ENCODE data around the gene ARF5. TPM values are rescaled to one million over a fixed set of nuclear protein-coding genes. Genes with fewer than 3 reads are reported as not detected.

Gene ARF5
- polyA plus RNA-seq, 5 donors = 178 to 266 (median 194) TPM

DNA sequence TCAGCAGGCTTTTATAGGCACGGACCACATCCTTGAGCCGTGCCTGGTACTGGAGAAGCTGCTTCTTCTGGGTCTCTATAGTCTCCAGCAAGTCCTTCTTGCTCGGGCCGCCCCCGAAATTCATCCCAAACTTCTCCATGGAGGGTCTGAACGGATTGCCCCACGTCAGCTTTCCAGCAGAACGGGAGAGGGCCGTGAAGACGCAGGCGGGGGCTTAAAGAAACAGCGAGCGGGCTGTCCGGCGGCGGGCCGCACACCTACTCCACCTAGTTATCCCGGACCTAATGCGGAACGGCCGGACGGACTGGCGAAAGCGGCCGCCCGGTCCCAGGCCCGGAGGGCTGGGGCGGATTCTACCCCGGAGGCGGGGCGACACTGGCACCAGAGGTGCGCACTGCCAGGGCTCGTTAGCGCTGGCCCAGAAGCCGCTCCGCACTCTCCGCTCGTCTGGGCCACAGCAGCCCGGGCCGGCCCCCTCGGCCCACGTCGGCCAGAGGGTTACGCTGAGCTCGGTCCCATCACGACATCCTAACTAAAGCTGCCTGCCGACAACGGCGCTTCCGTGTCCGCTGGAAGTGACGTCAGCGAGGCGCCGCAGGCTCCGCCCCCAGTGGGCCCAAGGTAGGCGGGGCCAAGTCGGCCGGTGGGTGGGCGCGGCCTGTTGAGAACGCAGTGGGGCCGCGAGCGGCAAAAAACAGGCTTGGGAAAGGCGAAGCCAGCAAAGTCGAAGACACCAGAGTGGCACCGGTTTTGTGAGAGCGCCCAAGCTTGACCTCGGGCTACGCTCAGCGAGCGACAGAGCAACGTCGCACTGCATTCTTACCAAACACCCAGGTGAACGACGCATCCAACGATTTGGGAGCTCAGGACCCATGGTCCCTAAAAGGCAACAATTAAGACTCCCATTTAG, 2.9 kb upstream of the ARF5 start, which contains the start of gene GCC1:
Gene GCC1, minus strand, starts transcription at position 553 of the 910 bp plus-strand sequence. Its CDS starts 414 bp downstream, at position 139.
- DNase-seq = peak; percentile 90 to 92

- no peak for DNase-seq
Measured at GRCh38 chr7:127586346-127586745, 1.9 kb upstream of the ARF5 start.

- DNase-seq = no peak
Measured at GRCh38 chr7:127587663-127588018, 570 bp upstream of the ARF5 start.

- peak; percentile 47 to 51 for DNase-seq
Measured at GRCh38 chr7:127588697-127589482, 679 bp downstream of the ARF5 start.

GRCh38 chr7:127589896-127590295, 1.7 kb downstream of the ARF5 start:
- no peak for DNase-seq

GRCh38 chr7:127591189-127591588, 3.0 kb downstream of the ARF5 start:
- no peak for DNase-seq

DNA sequence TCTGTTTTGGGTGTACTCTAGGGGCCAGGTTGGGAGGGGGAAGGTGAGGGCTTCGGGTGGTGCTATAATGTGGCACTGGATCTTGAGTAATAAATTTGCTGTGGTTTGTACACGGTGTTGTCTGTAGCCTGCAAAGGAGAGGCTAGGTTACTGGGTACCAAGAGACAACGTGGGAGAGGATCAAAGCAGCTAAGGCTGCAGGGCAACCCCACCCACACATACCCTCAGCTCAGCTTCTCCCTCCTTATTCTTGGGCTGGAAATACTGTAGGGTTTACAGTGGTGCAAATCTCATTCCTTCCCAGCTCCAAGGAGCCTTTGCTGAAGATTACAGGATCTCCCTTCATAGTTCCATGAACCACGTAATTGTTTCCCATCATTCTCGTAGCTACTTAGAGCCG, 3.4 kb downstream of the ARF5 start:
- no peak for DNase-seq

DNA sequence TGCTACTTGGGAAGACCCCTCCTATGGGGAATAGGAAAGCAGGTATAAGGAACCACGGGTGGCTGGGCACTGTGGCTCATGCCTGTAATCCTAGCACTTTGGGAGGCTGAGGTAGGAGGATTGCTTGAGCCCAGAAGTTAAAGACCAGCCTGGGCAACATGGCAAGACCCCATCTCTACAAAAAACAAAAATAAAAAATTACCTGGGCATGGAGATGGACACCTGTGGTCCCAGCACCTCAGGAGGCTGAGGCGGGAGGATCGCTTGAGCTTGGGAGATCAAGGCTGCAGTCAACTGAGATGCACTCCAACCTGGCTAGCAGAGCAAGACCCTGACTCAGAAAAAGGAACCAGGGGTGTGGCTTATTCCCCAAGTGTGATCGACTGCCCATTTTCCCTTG, 4.3 kb downstream of the ARF5 start:
- DNase-seq = no peak

- DNase-seq = no peak
Measured at GRCh38 chr7:127594490-127594889, 6.3 kb downstream of the ARF5 start.

DNA sequence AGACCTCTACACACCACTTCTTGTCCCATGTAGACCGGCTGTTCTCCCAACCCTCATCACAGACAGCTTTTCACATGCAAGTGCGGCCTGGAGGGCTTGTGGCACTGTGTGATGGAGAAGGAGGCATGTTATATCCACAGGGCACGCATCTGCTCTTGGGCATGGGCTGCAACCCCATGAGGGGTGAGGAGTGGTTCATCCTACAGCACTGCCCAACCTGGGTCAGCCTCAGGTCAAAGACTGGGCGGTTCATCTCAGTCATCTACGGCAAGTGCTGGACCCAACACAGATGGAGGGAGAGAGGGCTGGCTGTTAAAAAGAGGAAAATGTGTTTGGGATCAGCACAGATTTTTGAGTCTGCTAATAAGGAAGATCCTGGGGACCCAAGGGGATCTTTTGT, 7.5 kb downstream of the ARF5 start:
- DNase-seq = no peak

DNA sequence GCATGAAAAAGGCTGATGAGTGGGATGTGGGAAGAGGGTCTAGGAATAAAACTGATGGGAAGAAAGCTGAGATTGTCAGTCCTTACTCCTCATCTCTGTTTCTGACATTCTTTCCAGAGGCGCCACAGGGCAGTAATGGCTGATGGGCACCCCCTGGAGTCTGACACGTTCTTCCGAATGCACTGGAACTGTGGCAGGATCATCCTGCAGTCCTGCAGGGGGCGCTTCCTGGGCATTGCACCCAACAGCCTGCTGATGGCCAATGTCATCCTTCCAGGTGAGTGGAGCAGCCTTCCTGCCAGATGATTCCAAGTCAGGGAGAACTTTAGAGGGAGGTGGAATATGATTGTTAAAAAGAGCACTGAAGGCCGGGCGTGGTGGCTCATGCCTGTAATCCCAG, 10.1 kb downstream of the ARF5 start:
- no peak for DNase-seq

GRCh38 chr7:127600885-127601284, 12.7 kb downstream of the ARF5 start:
- no peak for DNase-seq

DNA sequence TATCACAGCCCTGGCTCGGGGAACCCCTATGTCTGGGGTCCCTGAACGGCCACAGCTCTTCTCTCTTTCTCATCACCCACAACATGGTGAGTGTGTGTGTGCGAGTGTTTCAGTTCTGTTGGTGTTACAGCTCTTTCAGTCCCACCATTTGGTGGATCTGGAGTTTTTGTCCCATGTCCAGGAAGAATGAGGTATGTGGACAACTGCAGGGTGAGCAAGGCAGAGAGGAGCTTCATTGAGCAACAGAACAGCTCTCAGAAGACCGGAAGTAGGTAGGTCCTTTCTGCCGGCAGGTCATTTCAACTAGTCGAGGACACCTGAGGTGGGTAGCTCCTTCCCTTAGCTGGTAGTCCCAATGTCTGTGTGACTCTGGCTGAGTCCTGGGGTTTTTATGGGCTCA, 20.2 kb downstream of the ARF5 start:
- DNase-seq = no peak

DNA sequence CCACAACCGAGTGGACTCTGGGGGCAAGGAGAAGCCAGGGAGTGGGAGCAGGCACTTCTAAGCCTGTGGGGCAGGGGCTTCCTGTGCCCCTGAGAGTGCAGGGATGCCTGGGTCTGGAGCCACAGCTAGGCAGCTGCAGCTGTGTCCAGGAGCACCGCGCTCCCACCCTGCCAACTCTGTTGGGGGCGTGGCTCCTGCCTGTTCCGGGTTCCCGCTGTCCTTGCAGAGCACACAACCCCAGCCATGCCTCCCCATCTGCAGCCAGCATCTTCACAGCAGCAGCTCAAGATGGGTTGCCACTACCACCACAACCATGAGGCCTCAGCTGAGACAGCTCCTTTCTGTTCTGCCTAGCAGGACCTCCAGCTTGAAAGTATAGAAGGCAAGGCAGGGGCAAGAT, 21.1 kb downstream of the ARF5 start:
- DNase-seq = no peak

DNA sequence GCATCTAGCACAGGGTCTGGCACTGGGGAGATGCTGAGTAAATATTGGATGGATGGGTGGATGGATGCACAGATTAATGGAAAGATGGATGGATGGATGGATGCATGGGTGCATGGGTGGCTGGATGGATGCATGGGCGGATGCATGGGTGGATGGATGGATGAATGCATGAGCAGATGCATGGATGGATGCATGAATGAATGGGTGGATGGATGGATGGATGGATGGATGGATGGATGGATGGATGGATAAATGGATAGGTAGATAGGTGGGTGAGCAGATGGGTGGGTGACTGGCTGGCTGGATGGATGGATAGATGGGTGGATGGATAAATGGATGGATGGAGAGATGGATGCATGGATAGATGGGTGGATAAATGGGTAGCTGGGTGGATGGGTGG, 24.1 kb downstream of the ARF5 start:
- DNase-seq = no peak

GRCh38 chr7:127616724-127617123, 28.5 kb downstream of the ARF5 start:
- DNase-seq = no peak

- DNase-seq = no peak
Measured at GRCh38 chr7:127618042-127618441, 29.8 kb downstream of the ARF5 start, which contains the start of gene PAX4. TSS of gene PAX4 (minus strand) at chr7:127618142. CDS start at chr7:127615928, 2,214 bp downstream.

DNA sequence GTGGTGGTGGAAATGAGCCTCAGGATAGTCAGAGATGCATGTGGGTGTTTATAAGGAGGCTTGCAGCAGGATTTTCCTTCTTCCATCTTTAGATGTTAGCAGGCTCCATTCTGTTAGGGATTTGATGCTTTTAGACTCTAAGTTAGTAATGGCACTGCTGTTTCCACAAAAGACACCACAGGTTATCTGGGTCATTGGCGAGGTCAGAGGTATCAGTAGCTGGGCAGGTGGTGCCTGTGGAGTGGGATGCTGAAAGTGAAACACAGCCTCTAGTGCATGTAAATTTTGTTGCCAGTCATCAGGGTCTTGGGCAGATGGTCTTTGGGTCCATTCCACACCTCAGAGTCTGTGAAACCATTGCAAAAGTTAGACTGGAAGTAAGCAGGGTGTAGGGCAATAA, 30.6 kb downstream of the ARF5 start:
- DNase-seq = no peak

DNA sequence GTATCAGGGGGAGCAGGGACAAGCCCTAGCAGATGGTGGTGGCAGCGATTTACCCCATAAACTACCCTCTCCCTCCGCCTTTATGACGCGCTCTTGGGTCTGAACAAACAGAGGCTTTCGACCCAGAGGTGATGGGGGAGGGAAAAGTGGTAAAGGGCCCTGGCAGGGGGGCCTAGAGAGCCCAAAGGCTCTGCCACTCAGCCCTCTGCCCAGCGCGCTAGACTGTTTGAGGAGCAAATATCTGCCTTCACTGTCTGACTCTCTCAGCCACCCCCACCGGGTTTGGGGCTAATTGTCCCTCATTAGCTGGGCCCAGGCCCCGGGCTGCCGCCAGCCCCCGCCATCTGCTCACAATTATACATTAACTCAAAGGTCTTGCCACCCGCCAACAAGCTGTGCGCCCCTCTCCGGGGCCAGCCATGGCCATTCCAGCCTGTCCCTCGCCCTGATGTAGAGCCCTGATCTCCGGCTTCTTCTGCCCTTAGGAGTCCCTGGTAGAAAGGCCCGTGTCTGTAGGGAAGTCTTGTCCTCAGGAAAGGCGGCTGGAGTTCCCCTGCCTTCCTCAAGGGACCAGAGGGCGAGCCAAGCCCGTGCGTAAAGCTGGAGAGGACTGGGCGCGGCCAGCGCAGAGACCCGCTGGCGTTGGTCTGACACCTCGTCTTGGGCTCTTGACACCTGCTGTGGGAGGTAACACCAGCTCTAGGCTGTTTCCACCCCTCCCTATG, 31.6 kb downstream of the ARF5 start:
- no peak for DNase-seq

- no peak for DNase-seq
Measured at GRCh38 chr7:127620406-127621233, 32.4 kb downstream of the ARF5 start.

GRCh38 chr7:127625331-127625730, 37.1 kb downstream of the ARF5 start:
- no peak for DNase-seq

Data from right lung (tissue), 5 donors.